ENCODE data around the gene HSH2D. TPM values are rescaled to one million over a fixed set of nuclear protein-coding genes. Genes with fewer than 3 reads are reported as not detected.
A peak's percentile ranks its signal among the peaks of the same experiment; 100 is the strongest.

Gene HSH2D
- total and polyA plus RNA-seq, 2 of the 13 experiments (the other 11 are each of a cell fraction or from before 2014, with no cell fraction given), result 0.69 to 3.2 TPM

DNA sequence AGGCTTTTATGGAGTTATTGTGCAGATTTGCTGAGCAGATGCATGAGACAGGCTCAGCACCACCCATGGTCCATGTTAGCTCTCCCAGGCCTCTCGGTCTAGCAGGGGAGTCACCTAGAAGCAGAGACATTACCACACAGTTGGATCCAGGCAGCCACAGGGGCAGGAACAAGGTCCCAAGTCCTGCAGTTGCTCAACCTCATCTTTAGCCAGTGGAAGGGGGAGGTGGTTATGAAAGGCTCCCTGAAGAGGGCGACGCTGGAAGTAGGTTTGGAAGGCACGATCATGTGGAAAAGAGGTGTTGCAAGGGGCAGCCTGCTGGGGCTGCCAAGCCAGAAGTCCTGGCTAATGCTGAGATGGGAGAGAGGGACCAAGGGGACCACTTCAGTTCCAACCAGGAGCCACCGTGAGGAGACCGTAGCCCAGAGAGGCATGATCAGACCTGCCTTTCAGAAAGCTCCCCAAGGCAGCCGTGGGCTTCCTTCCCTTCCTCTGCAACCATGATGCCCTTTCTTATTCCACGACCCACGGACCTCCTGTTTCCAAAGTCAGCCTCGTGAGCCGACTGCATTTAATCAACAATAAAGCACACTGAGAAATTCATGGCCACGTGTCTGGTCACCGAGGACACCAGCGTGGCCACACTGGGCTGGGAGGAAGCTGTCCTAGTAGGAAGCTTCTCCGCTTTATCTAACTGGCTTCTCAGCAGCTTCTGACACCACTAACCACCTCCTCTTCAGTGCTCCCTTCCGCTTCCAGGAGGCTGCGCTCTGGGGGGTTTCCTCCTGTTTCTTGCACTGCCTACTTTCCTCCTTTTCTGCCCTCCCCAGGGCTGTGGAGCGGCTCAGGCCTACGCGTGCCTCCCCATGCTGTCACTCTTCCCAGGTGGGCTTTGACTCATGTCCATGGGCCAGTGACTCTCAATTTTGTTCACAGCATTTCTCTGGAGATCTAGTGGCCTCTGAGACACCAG is 56.8 kb downstream of the HSH2D start (continued):
- TF ChIP-seq SMAD3 (CRISPR knock-in tag; IDR thresholded peaks at IDR 0.05), result 0 out of 2 replicates have a peak, but pooled peaks have one; percentile 64
- no peak for TF ChIP-seq ZNF343 (CRISPR knock-in tag; IDR thresholded peaks at IDR 0.05)
- TF ChIP-seq POGZ (CRISPR knock-in tag; IDR thresholded peaks at IDR 0.05), result peak; percentile 30; the same call in 1 of the 2 replicates
- no peak for TF ChIP-seq ZNF558 (CRISPR knock-in tag; IDR thresholded peaks at IDR 0.05; ENCODE audit: borderline replicate concordance)
- no peak for TF ChIP-seq HOXA9 (CRISPR knock-in tag; IDR thresholded peaks at IDR 0.05; ENCODE audit: borderline replicate concordance)
- TF ChIP-seq NFATC3 (CRISPR knock-in tag; IDR thresholded peaks at IDR 0.05), result no peak
- TF ChIP-seq RXRB (CRISPR knock-in tag; IDR thresholded peaks at IDR 0.05; ENCODE audit: borderline replicate concordance), result peak; percentile 74; the same call in 1 of the 2 replicates
- no peak for TF ChIP-seq CREB1 (IDR thresholded peaks at IDR 0.05)
- TF ChIP-seq CREB1 (CRISPR knock-in tag; IDR thresholded peaks at IDR 0.05), result 0 out of 2 replicates have a peak, but pooled peaks have one; percentile 32
- TF ChIP-seq ZMYM2 (CRISPR knock-in tag; IDR thresholded peaks at IDR 0.05), result no peak; the same call in 1 of the 2 replicates
- TF ChIP-seq RARA (CRISPR knock-in tag; IDR thresholded peaks at IDR 0.05), result peak; percentile 66
- TF ChIP-seq SMARCC2 (IDR thresholded peaks at IDR 0.05), result no peak
- TF ChIP-seq ZNF17 (CRISPR knock-in tag; IDR thresholded peaks at IDR 0.05), result no peak
- TF ChIP-seq ZKSCAN8 (CRISPR knock-in tag; IDR thresholded peaks at IDR 0.05; ENCODE audit: borderline replicate concordance), result 0 out of 2 replicates have a peak, but pooled peaks have one; percentile 30
- TF ChIP-seq AGO2 (optimal IDR thresholded peaks at IDR 0.05; ENCODE audit: low read depth, low read length), result no peak
- TF ChIP-seq, protein P1, sequence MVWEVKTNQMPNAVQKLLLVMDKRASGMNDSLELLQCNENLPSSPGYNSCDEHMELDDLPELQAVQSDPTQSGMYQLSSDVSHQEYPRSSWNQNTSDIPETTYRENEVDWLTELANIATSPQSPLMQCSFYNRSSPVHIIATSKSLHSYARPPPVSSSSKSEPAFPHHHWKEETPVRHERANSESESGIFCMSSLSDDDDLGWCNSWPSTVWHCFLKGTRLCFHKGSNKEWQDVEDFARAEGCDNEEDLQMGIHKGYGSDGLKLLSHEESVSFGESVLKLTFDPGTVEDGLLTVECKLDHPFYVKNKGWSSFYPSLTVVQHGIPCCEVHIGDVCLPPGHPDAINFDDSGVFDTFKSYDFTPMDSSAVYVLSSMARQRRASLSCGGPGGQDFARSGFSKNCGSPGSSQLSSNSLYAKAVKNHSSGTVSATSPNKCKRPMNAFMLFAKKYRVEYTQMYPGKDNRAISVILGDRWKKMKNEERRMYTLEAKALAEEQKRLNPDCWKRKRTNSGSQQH (CRISPR knock-in tag; IDR thresholded peaks at IDR 0.05; ENCODE audit: low read depth), result no peak; the same call in 1 of the 2 replicates
- no peak for TF ChIP-seq MED8 (CRISPR knock-in tag; IDR thresholded peaks at IDR 0.05; ENCODE audit: insufficient replicate concordance)
- peak; percentile 92 for TF ChIP-seq ZSCAN25 (CRISPR knock-in tag; IDR thresholded peaks at IDR 0.05)
- TF ChIP-seq ZC3H4 (CRISPR knock-in tag; IDR thresholded peaks at IDR 0.05; ENCODE audit: borderline replicate concordance), result no peak
- TF ChIP-seq ELF4 (CRISPR knock-in tag; IDR thresholded peaks at IDR 0.05; ENCODE audit: borderline replicate concordance), result no peak
- no peak for TF ChIP-seq FOXA1 (IDR thresholded peaks at IDR 0.05)
- TF ChIP-seq FOXA1 (CRISPR knock-in tag; IDR thresholded peaks at IDR 0.05), result no peak; the same call in 1 of the 2 replicates
- TF ChIP-seq SNRNP70 (IDR thresholded peaks at IDR 0.05; ENCODE audit: low read depth, low read length), result no peak
- TF ChIP-seq, protein P2, sequence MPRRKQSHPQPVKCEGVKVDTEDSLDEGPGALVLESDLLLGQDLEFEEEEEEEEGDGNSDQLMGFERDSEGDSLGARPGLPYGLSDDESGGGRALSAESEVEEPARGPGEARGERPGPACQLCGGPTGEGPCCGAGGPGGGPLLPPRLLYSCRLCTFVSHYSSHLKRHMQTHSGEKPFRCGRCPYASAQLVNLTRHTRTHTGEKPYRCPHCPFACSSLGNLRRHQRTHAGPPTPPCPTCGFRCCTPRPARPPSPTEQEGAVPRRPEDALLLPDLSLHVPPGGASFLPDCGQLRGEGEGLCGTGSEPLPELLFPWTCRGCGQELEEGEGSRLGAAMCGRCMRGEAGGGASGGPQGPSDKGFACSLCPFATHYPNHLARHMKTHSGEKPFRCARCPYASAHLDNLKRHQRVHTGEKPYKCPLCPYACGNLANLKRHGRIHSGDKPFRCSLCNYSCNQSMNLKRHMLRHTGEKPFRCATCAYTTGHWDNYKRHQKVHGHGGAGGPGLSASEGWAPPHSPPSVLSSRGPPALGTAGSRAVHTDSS (CRISPR knock-in tag; conservative IDR thresholded peaks at IDR 0.05), result no peak
- no peak for TF ChIP-seq ZNF713 (CRISPR knock-in tag; IDR thresholded peaks at IDR 0.05)
- TF ChIP-seq, protein P3, sequence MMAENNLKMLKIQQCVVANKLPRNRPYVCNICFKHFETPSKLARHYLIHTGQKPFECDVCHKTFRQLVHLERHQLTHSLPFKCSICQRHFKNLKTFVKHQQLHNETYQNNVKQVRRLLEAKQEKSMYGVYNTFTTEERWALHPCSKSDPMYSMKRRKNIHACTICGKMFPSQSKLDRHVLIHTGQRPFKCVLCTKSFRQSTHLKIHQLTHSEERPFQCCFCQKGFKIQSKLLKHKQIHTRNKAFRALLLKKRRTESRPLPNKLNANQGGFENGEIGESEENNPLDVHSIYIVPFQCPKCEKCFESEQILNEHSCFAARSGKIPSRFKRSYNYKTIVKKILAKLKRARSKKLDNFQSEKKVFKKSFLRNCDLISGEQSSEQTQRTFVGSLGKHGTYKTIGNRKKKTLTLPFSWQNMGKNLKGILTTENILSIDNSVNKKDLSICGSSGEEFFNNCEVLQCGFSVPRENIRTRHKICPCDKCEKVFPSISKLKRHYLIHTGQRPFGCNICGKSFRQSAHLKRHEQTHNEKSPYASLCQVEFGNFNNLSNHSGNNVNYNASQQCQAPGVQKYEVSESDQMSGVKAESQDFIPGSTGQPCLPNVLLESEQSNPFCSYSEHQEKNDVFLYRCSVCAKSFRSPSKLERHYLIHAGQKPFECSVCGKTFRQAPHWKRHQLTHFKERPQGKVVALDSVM (CRISPR knock-in tag; IDR thresholded peaks at IDR 0.05), result no peak
- TF ChIP-seq POLR2A (IDR thresholded peaks at IDR 0.05; ENCODE audit: insufficient read depth in 1 of 2, low read depth in 2 of 2, low read length in 2 of 2), result peak; percentile 40 to 53; a peak in 2 of 4 replicates
